Measurements from ENCODE around the gene ZKSCAN1. TPM values are rescaled to one million over a fixed set of nuclear protein-coding genes. Genes with fewer than 3 reads are reported as not detected.
A peak's percentile ranks its signal among the peaks of the same experiment; 100 is the strongest.
"Not testable (repeated sequence)": the region's sequence is repeated elsewhere in the genome, so short reads cannot be mapped to it uniquely, and the experiment has no call there.

The ZKSCAN1 gene
- total RNA-seq, 2 experiments from 2014 or later = 64.4 to 67.9 TPM

GRCh38 chr7:99987306-99987705, 28.1 kb upstream of the ZKSCAN1 start:
- H3K9me3 Mint-ChIP-seq; H3K4me3 Mint-ChIP-seq; H3K27me3 Mint-ChIP-seq (ENCODE audit: low read depth); intact Hi-C loops (cut with micrococcal nuclease); H3K4me1 Mint-ChIP-seq (ENCODE audit: low read depth); DNase-seq; H3K27ac Mint-ChIP-seq; H3K36me3 Mint-ChIP-seq (ENCODE audit: low read depth): not testable (repeated sequence)
- CTCF ChIA-PET = interaction anchor here (0.7 to 13.6 kb wide), 5 partner anchors 8 to 1293 kb away, joined by 3 to 155 read pairs (median 4); partner anchors contain the start of gene TRIM4

GRCh38 chr7:99987846-99988245, 27.6 kb upstream of the ZKSCAN1 start:
- H3K27me3 Mint-ChIP-seq (ENCODE audit: low read depth) = peaks cover 4% of the 10 kb centered on the region
- peaks cover 3% of the 10 kb centered on the region for H3K4me1 Mint-ChIP-seq (ENCODE audit: low read depth)
- H3K36me3 Mint-ChIP-seq (ENCODE audit: low read depth) = no peaks in the 10 kb centered on the region
- intact Hi-C loops (cut with micrococcal nuclease) = no loop called here
- H3K4me3 Mint-ChIP-seq = no peak overlapping the region
- CTCF ChIA-PET = interaction anchor here (0.6 to 13.6 kb wide), 6 partner anchors 8 to 1293 kb away, joined by 3 to 155 read pairs (median 4); partner anchors contain the start of gene TRIM4
- H3K27ac Mint-ChIP-seq = no peak overlapping the region
- no peaks in the 10 kb centered on the region for H3K9me3 Mint-ChIP-seq
- DNase-seq = no peak

- Mint-ChIP-seq H3K27ac (no peak overlapping the region), H3K9me3 (no peaks in the 10 kb centered on the region), H3K27me3 (ENCODE audit: low read depth) (no peaks in the 10 kb centered on the region), H3K4me3 (no peak overlapping the region), H3K4me1 (ENCODE audit: low read depth) (peaks cover 3% of the 10 kb centered on the region), H3K36me3 (ENCODE audit: low read depth) (no peaks in the 10 kb centered on the region)
- intact Hi-C loops (cut with micrococcal nuclease) = loop anchor here (10.0 kb wide), 1 partner anchor 466 kb away; no protein-coding TSS in a partner anchor
- CTCF ChIA-PET = interaction anchor here (0.6 to 13.6 kb wide), 21 partner anchors 9 to 358 kb away, joined by 3 to 155 read pairs (median 4); partner anchors contain the start of genes GJC3 and TRIM4
- DNase-seq = no peak
Observed at GRCh38 chr7:99990460-99990852, 24.9 kb upstream of the ZKSCAN1 start.

GRCh38 chr7:99991543-99991942, 23.9 kb upstream of the ZKSCAN1 start:
- not testable (repeated sequence) for H3K27ac Mint-ChIP-seq; H3K4me3 Mint-ChIP-seq; DNase-seq; H3K36me3 Mint-ChIP-seq (ENCODE audit: low read depth); H3K4me1 Mint-ChIP-seq (ENCODE audit: low read depth); H3K9me3 Mint-ChIP-seq; H3K27me3 Mint-ChIP-seq (ENCODE audit: low read depth)
- intact Hi-C loops (cut with micrococcal nuclease) = loop anchor here (1.0 to 10.0 kb wide), 4 partner anchors 62 to 467 kb away; partner anchors contain the start of gene GJC3
- CTCF ChIA-PET = interaction anchor here (0.6 to 13.6 kb wide), 16 partner anchors 10 to 603 kb away, joined by 3 to 155 read pairs (median 4); partner anchors contain the start of genes GJC3 and TRIM4

- Mint-ChIP-seq H3K27me3 (ENCODE audit: low read depth) (no peaks in the 10 kb centered on the region), H3K36me3 (ENCODE audit: low read depth) (no peaks in the 10 kb centered on the region), H3K4me1 (ENCODE audit: low read depth) (peaks cover 12% of the 10 kb centered on the region), H3K27ac (no peak overlapping the region), H3K4me3 (no peak overlapping the region), H3K9me3 (no peaks in the 10 kb centered on the region)
- no peak for DNase-seq
- intact Hi-C loops (cut with micrococcal nuclease) = loop anchor here (10.0 kb wide), 1 partner anchor 468 kb away; no protein-coding TSS in a partner anchor
- CTCF ChIA-PET = interaction anchor here (0.5 to 13.6 kb wide), 10 partner anchors 13 to 256 kb away, joined by 3 to 155 read pairs (median 4); partner anchors contain the start of gene TRIM4
Observed at GRCh38 chr7:99992330-99993038, 22.9 kb upstream of the ZKSCAN1 start.

- H3K4me1 Mint-ChIP-seq (ENCODE audit: low read depth) = peaks cover 13% of the 10 kb centered on the region
- intact Hi-C loops (cut with micrococcal nuclease) = loop anchor here (1.0 to 10.0 kb wide), 3 partner anchors 58 to 470 kb away; no protein-coding TSS in a partner anchor
Observed at GRCh38 chr7:99994819-99995218, 20.6 kb upstream of the ZKSCAN1 start.

GRCh38 chr7:99996755-99997544, 18.4 kb upstream of the ZKSCAN1 start:
- Mint-ChIP-seq H3K4me1 (ENCODE audit: low read depth) (peaks cover 10% of the 10 kb centered on the region), H3K27me3 (ENCODE audit: low read depth) (no peaks in the 10 kb centered on the region), H3K36me3 (ENCODE audit: low read depth) (no peaks in the 10 kb centered on the region), H3K4me3 (peak overlapping the region; percentile 69), H3K27ac (peak overlapping the region; percentile 78), H3K9me3 (no peaks in the 10 kb centered on the region)
- DNase-seq = no peak
- CTCF ChIA-PET = interaction anchor here (1.1 to 13.6 kb wide), 7 partner anchors 9 to 80 kb away, joined by 3 to 155 read pairs (median 5); partner anchors contain the start of genes TRIM4 and ZKSCAN1
- intact Hi-C loops (cut with micrococcal nuclease) = loop anchor here (1.0 to 10.0 kb wide), 3 partner anchors 23 to 472 kb away; partner anchors contain the start of gene ZNF3

More at GRCh38 chr7:99994819-99995218, 20.6 kb upstream of the ZKSCAN1 start:
- no peak overlapping the region for H3K4me3 Mint-ChIP-seq
- CTCF ChIA-PET = interaction anchor here (0.6 to 13.6 kb wide), 10 partner anchors 20 to 136 kb away, joined by 4 to 155 read pairs (median 5); partner anchors contain the start of genes AP4M1, MCM7, TRIM4 and ZKSCAN1
- H3K36me3 Mint-ChIP-seq (ENCODE audit: low read depth) = no peaks in the 10 kb centered on the region
- H3K9me3 Mint-ChIP-seq = no peaks in the 10 kb centered on the region
- H3K27ac Mint-ChIP-seq = no peak overlapping the region
- H3K27me3 Mint-ChIP-seq (ENCODE audit: low read depth) = no peaks in the 10 kb centered on the region
- DNase-seq = no peak

GRCh38 chr7:99997545-99998137, 17.8 kb upstream of the ZKSCAN1 start:
- DNase-seq = peak; percentile 78
- no peaks in the 10 kb centered on the region for H3K27me3 Mint-ChIP-seq (ENCODE audit: low read depth)
- intact Hi-C loops (cut with micrococcal nuclease) = loop anchor here (1.0 to 10.0 kb wide), 3 partner anchors 23 to 473 kb away; partner anchors contain the start of gene ZNF3
- no peaks in the 10 kb centered on the region for H3K36me3 Mint-ChIP-seq (ENCODE audit: low read depth)
- H3K9me3 Mint-ChIP-seq = no peaks in the 10 kb centered on the region
- peak overlapping the region; percentile 69 for H3K4me3 Mint-ChIP-seq
- CTCF ChIA-PET = interaction anchor here (0.8 to 13.6 kb wide), 6 partner anchors 14 to 85 kb away, joined by 4 to 155 read pairs (median 5); partner anchors contain the start of genes TRIM4 and ZKSCAN1
- H3K4me1 Mint-ChIP-seq (ENCODE audit: low read depth) = peaks cover 10% of the 10 kb centered on the region
- H3K27ac Mint-ChIP-seq = peak overlapping the region; percentile 78

GRCh38 chr7:100000239-100000638, 15.2 kb upstream of the ZKSCAN1 start:
- CTCF ChIA-PET = interaction anchor here (0.6 kb wide), 1 partner anchor 82 kb away, joined by 3 read pairs; no protein-coding TSS in a partner anchor
- H3K4me1 Mint-ChIP-seq (ENCODE audit: low read depth) = peaks cover 10% of the 10 kb centered on the region

GRCh38 chr7:100003711-100004661, 11.4 kb upstream of the ZKSCAN1 start:
- Mint-ChIP-seq H3K9me3 (no peaks in the 10 kb centered on the region), H3K27ac (peak overlapping the region; percentile 56), H3K27me3 (ENCODE audit: low read depth) (peaks cover 2% of the 10 kb centered on the region), H3K4me1 (ENCODE audit: low read depth) (no peaks in the 10 kb centered on the region), H3K4me3 (no peak overlapping the region), H3K36me3 (ENCODE audit: low read depth) (no peaks in the 10 kb centered on the region)
- no peak for DNase-seq
- CTCF ChIA-PET = no interaction called here
- intact Hi-C loops (cut with micrococcal nuclease) = no loop called here

More at GRCh38 chr7:100000239-100000638, 15.2 kb upstream of the ZKSCAN1 start:
- H3K36me3 Mint-ChIP-seq (ENCODE audit: low read depth) = no peaks in the 10 kb centered on the region
- intact Hi-C loops (cut with micrococcal nuclease) = no loop called here
- no peak for DNase-seq
- H3K27ac Mint-ChIP-seq = no peak overlapping the region
- H3K27me3 Mint-ChIP-seq (ENCODE audit: low read depth) = no peaks in the 10 kb centered on the region
- no peak overlapping the region for H3K4me3 Mint-ChIP-seq
- no peaks in the 10 kb centered on the region for H3K9me3 Mint-ChIP-seq
